GM18502 (cell line): Measurements from ENCODE around the gene FERMT2.

Experiments
- ATAC-seq: cut with Tn5 transposase; IDR thresholded peaks from one replicate; pipeline ENCODE4 v1.9.1; 2021; ENCODE audit warnings: mild to moderate bottlenecking; ENCODE audit not compliant: unreplicated experiment, poor library complexity

The FERMT2 gene

GRCh38 chr14:52906141-52906601 lies 44.7 kb downstream of the FERMT2 start:
- ATAC-seq, result no peak

- no peak for ATAC-seq
Measured at GRCh38 chr14:52902971-52903619, 47.8 kb downstream of the FERMT2 start.

- no peak for ATAC-seq
Measured at GRCh38 chr14:52901357-52901980, 49.4 kb downstream of the FERMT2 start.

GRCh38 chr14:52900731-52901130 lies 50.1 kb downstream of the FERMT2 start:
- ATAC-seq, result no peak

- ATAC-seq, result no peak
Measured at GRCh38 chr14:52898496-52898895, 52.4 kb downstream of the FERMT2 start.

- no peak for ATAC-seq
Measured at GRCh38 chr14:52895000-52895399, 55.9 kb downstream of the FERMT2 start.

GRCh38 chr14:52891800-52892199 lies 59.0 kb downstream of the FERMT2 start:
- no peak for ATAC-seq

GRCh38 chr14:52888839-52889838 lies 61.7 kb downstream of the FERMT2 start:
- no peak for ATAC-seq

- no peak for ATAC-seq
Measured at GRCh38 chr14:52888159-52888558, 62.7 kb downstream of the FERMT2 start.

- ATAC-seq, result no peak
Measured at GRCh38 chr14:52885230-52885629, 65.6 kb downstream of the FERMT2 start.

GRCh38 chr14:52883658-52884057 lies 67.2 kb downstream of the FERMT2 start:
- no peak for ATAC-seq

GRCh38 chr14:52882824-52883223 lies 68.0 kb downstream of the FERMT2 start:
- no peak for ATAC-seq

GRCh38 chr14:52879958-52880357 lies 70.9 kb downstream of the FERMT2 start:
- ATAC-seq, result no peak

- ATAC-seq, result no peak
Measured at GRCh38 chr14:52878946-52879345, 71.9 kb downstream of the FERMT2 start.

- ATAC-seq, result no peak
Measured at GRCh38 chr14:52878469-52878868, 72.4 kb downstream of the FERMT2 start.

- ATAC-seq, result no peak
Measured at GRCh38 chr14:52877628-52878027, 73.2 kb downstream of the FERMT2 start.

GRCh38 chr14:52876806-52877205 lies 74.0 kb downstream of the FERMT2 start:
- no peak for ATAC-seq

GRCh38 chr14:52876311-52876710 lies 74.5 kb downstream of the FERMT2 start:
- no peak for ATAC-seq

GRCh38 chr14:52875707-52876106 lies 75.1 kb downstream of the FERMT2 start:
- ATAC-seq, result no peak

GRCh38 chr14:52874389-52874788 lies 76.5 kb downstream of the FERMT2 start:
- no peak for ATAC-seq

- no peak for ATAC-seq
Measured at GRCh38 chr14:52873694-52874093, 77.2 kb downstream of the FERMT2 start.
